HG03439 (cell line): ENCODE data around the gene KLHL2.

Experiments
- ATAC-seq: cut with Tn5 transposase; IDR thresholded peaks from one replicate; pipeline ENCODE4 v1.9.1; 2021; ENCODE audit warnings: mild to moderate bottlenecking, moderate library complexity; ENCODE audit not compliant: unreplicated experiment

Gene KLHL2

GRCh38 chr4:165288226-165288625, 80.9 kb downstream of the KLHL2 start:
- ATAC-seq, result no peak

GRCh38 chr4:165288639-165289422, 81.5 kb downstream of the KLHL2 start:
- ATAC-seq, result no peak

GRCh38 chr4:165289423-165289785, 82.0 kb downstream of the KLHL2 start:
- no peak for ATAC-seq

GRCh38 chr4:165293061-165293460, 85.7 kb downstream of the KLHL2 start:
- ATAC-seq, result no peak

GRCh38 chr4:165293927-165294649, 86.7 kb downstream of the KLHL2 start:
- no peak for ATAC-seq

- ATAC-seq, result peak; percentile 75
Observed at GRCh38 chr4:165294907-165295306, 87.5 kb downstream of the KLHL2 start.

GRCh38 chr4:165297626-165298025, 90.3 kb downstream of the KLHL2 start:
- no peak for ATAC-seq

- ATAC-seq, result no peak
Observed at GRCh38 chr4:165299399-165300060, 92.2 kb downstream of the KLHL2 start.

- ATAC-seq, result peak; percentile 63
Observed at GRCh38 chr4:165301833-165302232, 94.5 kb downstream of the KLHL2 start.

- no peak for ATAC-seq
Observed at GRCh38 chr4:165302658-165303057, 95.3 kb downstream of the KLHL2 start.

GRCh38 chr4:165308166-165308565, 100.8 kb downstream of the KLHL2 start:
- ATAC-seq, result no peak

- ATAC-seq, result no peak
Observed at GRCh38 chr4:165308606-165309005, 101.2 kb downstream of the KLHL2 start.

GRCh38 chr4:165309456-165309855, 102.1 kb downstream of the KLHL2 start:
- ATAC-seq, result no peak

- no peak for ATAC-seq
Observed at GRCh38 chr4:165312506-165312905, 105.1 kb downstream of the KLHL2 start.

GRCh38 chr4:165319030-165319429, 111.7 kb downstream of the KLHL2 start:
- no peak for ATAC-seq

- ATAC-seq, result no peak
Observed at GRCh38 chr4:165319509-165319908, 112.1 kb downstream of the KLHL2 start.

- ATAC-seq, result no peak
Observed at GRCh38 chr4:165324236-165324917, 117.0 kb downstream of the KLHL2 start.

- no peak for ATAC-seq
Observed at GRCh38 chr4:165324918-165325304, 117.5 kb downstream of the KLHL2 start.

- ATAC-seq, result no peak
Observed at GRCh38 chr4:165325732-165326512, 118.6 kb downstream of the KLHL2 start.

GRCh38 chr4:165326831-165327210, 119.5 kb downstream of the KLHL2 start:
- ATAC-seq, result no peak
